AG09319 (cell line): ENCODE measurements around the gene TNNC2.

Experiments used
- DNase-seq: peaks from one replicate; pipeline ENCODE4 v3.0.0-alpha.2; 2010; ENCODE audit warnings: low read depth; ENCODE audit errors: extremely low read depth
- CTCF ChIP-seq: IDR thresholded peaks from 2 replicates; pipeline ENCODE4 v1.5.1; 2011; ENCODE audit warnings: low read depth, mild to moderate bottlenecking, inconsistent platforms, low read length, moderate library complexity

Gene TNNC2

DNA sequence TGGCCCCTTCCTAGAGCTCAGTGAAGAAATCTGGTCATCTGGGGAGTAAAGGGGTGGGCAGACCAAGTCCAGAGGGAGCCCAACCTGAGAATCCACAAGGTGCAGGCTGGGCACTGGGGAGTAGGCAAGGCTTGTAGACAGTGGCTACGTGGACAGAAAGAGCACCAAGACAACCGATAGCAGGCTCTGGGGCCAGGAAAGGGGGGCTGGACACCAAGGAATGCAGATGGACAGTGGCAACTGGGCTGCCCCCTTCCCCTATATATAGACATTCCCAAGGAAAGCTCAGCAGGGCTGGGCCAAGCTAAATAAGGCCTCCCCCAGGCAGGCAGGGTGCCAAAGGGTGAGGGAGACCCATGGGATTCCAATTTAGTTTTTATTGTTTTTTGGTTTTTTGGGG lies 1.5 kb upstream of the TNNC2 start:
- no peak for DNase-seq
- TF ChIP-seq CTCF, result no peak

GRCh38 chr20:45827712-45828111 lies 600 bp upstream of the TNNC2 start:
- DNase-seq, result no peak
- no peak for TF ChIP-seq CTCF

DNA sequence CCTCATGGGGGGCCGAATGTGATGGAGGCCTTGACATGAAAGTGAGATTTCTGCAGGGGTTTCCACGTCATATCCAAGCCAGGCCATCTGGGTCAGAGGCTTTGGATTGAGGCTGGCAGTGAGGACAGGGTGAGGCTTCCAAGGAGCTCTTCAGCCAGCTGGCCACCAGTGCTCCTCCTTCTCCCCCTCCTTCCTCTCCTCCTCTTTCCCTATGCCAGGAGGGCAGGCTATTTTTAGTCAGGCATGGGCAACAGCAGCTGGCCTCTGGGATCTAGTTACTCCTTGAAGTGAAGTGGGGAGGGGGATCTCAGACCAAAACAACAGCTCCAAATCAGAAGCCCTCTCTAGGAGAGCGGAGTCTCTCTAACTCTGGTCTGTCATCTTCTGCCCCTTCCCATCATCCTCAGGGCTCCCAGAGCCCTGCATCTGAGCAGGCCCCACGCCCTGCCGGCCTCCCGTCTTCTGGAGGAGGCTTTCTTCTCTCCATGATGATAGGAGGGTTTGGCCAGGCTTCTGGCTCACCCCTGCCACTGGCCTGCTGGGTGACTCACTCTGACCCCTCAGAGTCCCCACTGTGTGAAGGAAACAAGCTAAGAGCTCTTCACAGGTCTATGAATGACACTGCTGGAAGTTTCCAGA lies 612 bp downstream of the TNNC2 start:
- TF ChIP-seq CTCF, result no peak
- DNase-seq, result no peak

DNA sequence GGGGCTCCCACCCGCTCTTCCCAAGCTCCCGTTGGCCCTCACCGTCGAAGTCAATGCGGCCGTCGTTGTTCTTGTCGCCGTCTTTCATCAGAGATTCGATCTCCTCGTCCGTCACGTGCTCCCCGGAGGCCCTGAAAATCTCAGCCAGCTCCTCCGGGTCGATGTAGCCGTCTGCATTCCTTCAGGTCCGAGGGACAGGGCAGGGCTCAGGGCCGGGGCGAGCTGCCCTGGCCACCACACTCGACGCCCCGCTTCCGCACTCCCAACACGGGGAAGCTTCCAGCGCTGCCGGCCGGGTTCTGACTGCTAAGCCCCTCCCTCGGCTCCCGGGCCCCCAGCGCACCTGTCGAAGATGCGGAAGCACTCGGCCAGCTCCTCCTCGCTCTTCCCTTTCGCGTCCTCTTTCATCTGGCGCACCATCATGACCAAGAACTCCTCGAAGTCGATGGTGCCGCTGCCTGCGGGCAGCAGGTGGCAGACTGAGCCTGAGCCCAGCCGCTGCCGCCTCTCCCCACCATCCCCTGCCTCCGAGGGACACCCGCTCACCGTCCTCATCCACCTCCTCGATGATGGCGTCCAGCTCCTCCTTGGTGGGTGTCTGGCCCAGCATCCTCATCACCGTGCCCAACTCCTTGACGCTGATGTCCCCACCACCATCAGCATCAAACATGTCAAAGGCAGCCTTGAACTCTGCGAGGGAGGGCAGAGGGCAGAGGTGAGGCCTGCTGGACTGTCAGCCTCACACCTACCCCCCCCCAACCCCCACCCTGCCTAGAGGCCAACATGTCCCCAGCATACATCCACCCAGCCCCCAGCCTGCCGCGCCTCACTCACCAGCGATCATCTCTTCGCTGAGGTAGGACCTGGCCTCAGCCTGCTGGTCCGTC lies 2.9 kb downstream of the TNNC2 start:
- peak; percentile 45 for TF ChIP-seq CTCF
- no peak for DNase-seq

DNA sequence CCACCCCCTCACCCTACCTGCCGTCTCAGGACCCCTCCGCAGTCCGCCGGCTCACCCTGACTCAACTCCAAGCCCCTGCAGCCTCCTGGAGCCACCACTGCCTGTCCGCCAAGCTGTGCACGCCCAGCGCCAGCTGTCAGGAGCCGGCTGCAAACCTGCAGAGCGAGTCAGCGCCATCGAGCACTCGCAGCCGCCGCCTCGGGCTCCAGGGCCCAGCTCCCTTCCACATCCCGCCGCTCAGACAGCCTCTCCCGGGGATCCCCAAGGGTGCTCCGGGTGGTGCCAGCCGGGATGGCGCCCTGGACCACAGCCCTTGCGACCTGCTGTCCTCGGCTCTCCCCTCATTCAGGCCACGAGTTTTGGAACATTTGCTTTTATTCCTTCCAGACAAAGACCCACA lies 4.3 kb downstream of the TNNC2 start:
- no peak for DNase-seq
- TF ChIP-seq CTCF, result no peak

GRCh38 chr20:45821947-45822346 lies 5.2 kb downstream of the TNNC2 start:
- DNase-seq, result no peak
- TF ChIP-seq CTCF, result no peak

- TF ChIP-seq CTCF, result no peak
- no peak for DNase-seq
Measured at GRCh38 chr20:45819466-45819865, 7.6 kb downstream of the TNNC2 start.
